Liver (tissue), 9 donors: ENCODE measurements around the gene BCR. TPM values are rescaled to one million over a fixed set of nuclear protein-coding genes. Genes with fewer than 3 reads are reported as not detected.

Experiments used
- DNase-seq: peaks from one replicate; pipeline ENCODE4 v3.0.0-alpha.2; 2017; ENCODE audit warnings: low spot score
- H3K27ac ChIP-seq, 2 donors: one replicate each; pipeline ENCODE4 v1.7.0; 2013; ENCODE audit warnings: inconsistent platforms in 2 of 2, low read length in 2 of 2, control low read depth in 1 of 2, low read depth in 1 of 2, mild to moderate bottlenecking in 1 of 2
- H3K27me3 ChIP-seq, 4 donors: one replicate each; pipeline versions ENCODE4 v1.6.1 to v1.7.0; 2013; ENCODE audit warnings: low read length in 3 of 4, inconsistent platforms in 1 of 4, mild to moderate bottlenecking in 1 of 4, moderate library complexity in 1 of 4; ENCODE audit not compliant: control insufficient read depth in 4 of 4, insufficient read depth in 4 of 4
- H3K36me3 ChIP-seq, 4 donors: one replicate each; pipeline versions ENCODE4 v1.6.1 to v1.7.0; 2013; ENCODE audit warnings: low read length in 3 of 4, mild to moderate bottlenecking in 3 of 4, low read depth in 1 of 4, moderate library complexity in 1 of 4; ENCODE audit not compliant: control insufficient read depth in 4 of 4, insufficient read depth in 3 of 4
- H3K4me1 ChIP-seq, 4 donors: one replicate each; pipeline versions ENCODE4 v1.6.1 to v1.7.0; 2013; ENCODE audit warnings: low read length in 3 of 4, mild to moderate bottlenecking in 3 of 4, moderate library complexity in 1 of 4; ENCODE audit not compliant: control insufficient read depth in 4 of 4, insufficient read depth in 4 of 4
- H3K4me3 ChIP-seq, 3 donors: one replicate each; pipeline versions ENCODE4 v1.6.1 to v1.7.0; 2013; ENCODE audit warnings: low read length in 3 of 3, control low read depth in 1 of 3, low read depth in 1 of 3, mild to moderate bottlenecking in 1 of 3
- H3K9ac ChIP-seq, 2 donors: one replicate each; pipeline ENCODE4 v1.7.0; 2013; ENCODE audit warnings: low read length in 2 of 2, mild to moderate bottlenecking in 2 of 2, moderate library complexity in 2 of 2, control low read depth in 1 of 2, low read depth in 1 of 2
- H3K9me3 ChIP-seq, 4 donors: one replicate each; pipeline versions ENCODE4 v1.6.1 to v1.7.0; 2013; ENCODE audit warnings: low read length in 3 of 4; ENCODE audit not compliant: control insufficient read depth in 4 of 4
- EGR1 ChIP-seq, 2 donors: IDR thresholded peaks; 2 replicates each; pipeline ENCODE4 v1.6.1; 2016 to 2018; ENCODE audit warnings: antibody characterized with exemption in 2 of 2, low read depth in 2 of 2
- FOXA1 ChIP-seq: IDR thresholded peaks from 2 replicates; pipeline ENCODE4 v1.6.1; 2016; ENCODE audit warnings: antibody characterized with exemption
- FOXA2 ChIP-seq: IDR thresholded peaks from 2 replicates; pipeline ENCODE4 v1.6.1; 2016; ENCODE audit warnings: antibody characterized with exemption
- GABPA ChIP-seq, 2 donors: IDR thresholded peaks in 1 of 2; conservative IDR thresholded peaks in 1 of 2; 2 replicates each; pipeline ENCODE4 v1.6.1; 2016; ENCODE audit warnings: antibody characterized with exemption in 2 of 2, mild to moderate bottlenecking in 1 of 2, moderate library complexity in 1 of 2
- HNF4A ChIP-seq, 2 donors: conservative IDR thresholded peaks; 2 replicates each; pipeline ENCODE4 v1.6.1; 2016; ENCODE audit warnings: antibody characterized with exemption in 2 of 2, mild to moderate bottlenecking in 2 of 2
- NR2F2 ChIP-seq: IDR thresholded peaks from 2 replicates; pipeline ENCODE4 v1.6.1; 2016; ENCODE audit warnings: antibody characterized with exemption
- RAD21 ChIP-seq, 2 donors: IDR thresholded peaks; 2 replicates each; pipeline ENCODE4 v1.6.1; 2016; ENCODE audit warnings: antibody characterized with exemption in 2 of 2, mild to moderate bottlenecking in 2 of 2
- RXRA ChIP-seq, 2 donors: IDR thresholded peaks; 2 replicates each; pipeline ENCODE4 v1.6.1; 2017 to 2018; ENCODE audit warnings: antibody characterized with exemption in 2 of 2, mild to moderate bottlenecking in 1 of 2
- TAF1 ChIP-seq: conservative IDR thresholded peaks from 2 replicates; pipeline ENCODE4 v1.6.1; 2016; ENCODE audit warnings: antibody characterized with exemption, mild to moderate bottlenecking
- YY1 ChIP-seq: IDR thresholded peaks from 2 replicates; pipeline ENCODE4 v1.6.1; 2016; ENCODE audit warnings: antibody characterized with exemption, mild to moderate bottlenecking
- WGBS: extraction: QIAGEN DNeasy Blood & Tissue Kit; methylation state at CpG from one replicate; pipeline ENCODE4 v1.1.7; 2013; 5-methylcytosine and 5-hydroxymethylcytosine counted together
- polyA plus RNA-seq, 2 donors: library from polyadenylated mRNA; stranded (reverse) in 1 of 2; unstranded in 1 of 2; fragments of 200-250 nt in 1 of 2; fragments of >200 nt in 1 of 2; fragmentation: Nextera tagmentation in 1 of 2; extraction: Ambion mirVana in 1 of 2; gene quantifications; one replicate each; pipeline versions ENCODE4 v1.2.1 to v1.2.3, GENCODE V29; 2013 to 2015
- total RNA-seq, 2 donors: library from RNA; depleted of rRNA; stranded (reverse); fragments of >200 nt; gene quantifications; one replicate each; pipeline ENCODE4 v1.2.3, GENCODE V29; 2014
- TF ChIP-seq, protein P1 (sequence below): IDR thresholded peaks from 2 replicates; pipeline ENCODE4 v1.6.1; 2016; ENCODE audit warnings: antibody characterized with exemption, mild to moderate bottlenecking
- TF ChIP-seq, protein P2 (sequence below): fragments of 150-350 bp; IDR thresholded peaks from 2 replicates; pipeline ENCODE4 v1.5.1; 2017; ENCODE audit warnings: improper control_type of control experiment, low read depth, low read length; ENCODE audit not compliant: missing input control
- TF ChIP-seq, protein P3 (sequence below): IDR thresholded peaks from 2 replicates; pipeline ENCODE4 v1.6.1; 2016; ENCODE audit warnings: antibody characterized with exemption
- TF ChIP-seq, protein P4 (sequence below): IDR thresholded peaks from 2 replicates; pipeline ENCODE4 v1.6.1; 2016; ENCODE audit warnings: antibody characterized with exemption
- TF ChIP-seq, protein P5 (sequence below): IDR thresholded peaks from 2 replicates; pipeline ENCODE4 v1.6.1; 2016; ENCODE audit warnings: antibody characterized with exemption
- donor health status: healthy.
- donor health status: healthy.
- donor health status: healthy.
- donor health status: healthy.
- donor health status: healthy.

BCR gene
- total and polyA plus RNA-seq, 4 donors = 7.4 to 35.6 (median 18.3) TPM

DNA sequence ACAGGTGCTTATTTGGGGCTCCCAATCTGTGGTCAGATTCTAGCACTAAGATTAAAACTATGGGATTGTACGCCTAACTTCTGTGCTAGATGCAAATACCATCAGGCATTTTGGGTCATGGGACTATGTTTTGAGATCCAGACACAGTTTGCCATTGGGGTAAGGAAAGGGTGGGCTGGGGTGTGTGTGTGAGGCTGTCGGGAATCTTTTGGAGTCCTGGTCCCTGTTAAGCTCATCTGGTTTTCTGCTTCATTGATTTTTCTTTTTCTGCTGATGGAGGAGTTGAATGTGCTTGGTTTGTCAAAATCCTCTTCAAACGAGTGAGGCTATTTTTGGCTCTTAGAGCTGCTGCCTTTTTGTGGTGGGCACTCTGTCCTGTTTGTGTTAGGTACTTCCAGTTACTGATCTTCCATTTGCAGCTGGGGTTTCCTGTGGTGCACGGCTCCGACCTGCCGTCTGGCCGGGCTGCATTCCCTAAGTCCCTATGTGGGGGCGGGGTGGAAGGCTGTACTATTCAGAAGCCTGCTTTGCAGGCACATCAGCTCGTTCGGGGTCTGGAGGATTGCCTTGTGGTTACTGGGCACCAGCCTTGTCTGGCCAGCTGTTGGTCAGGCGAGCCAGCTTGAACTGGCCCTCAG, 2.9 kb downstream of the BCR start:
- Histone ChIP-seq H3K36me3 (no peaks in the 10 kb centered on the region), H3K9me3 (no peaks in the 10 kb centered on the region), H3K9ac (no peak overlapping the region), H3K27me3 (no peaks in the 10 kb centered on the region), H3K4me3 (peak overlapping the region; percentile 61 to 93 (median 78)), H3K27ac (peak overlapping the region in 1 of 2 donors; percentile 11), H3K4me1 (peaks cover 12 to 55% (median 48%) of the 10 kb centered on the region in 4 donors)
- 20% methylated on average over 11 of the region's 11 CpGs for WGBS
- peak in 1 of 2 donors; percentile 39 for TF ChIP-seq RAD21 (IDR thresholded peaks at IDR 0.05)
- TF ChIP-seq GABPA (IDR thresholded peaks at IDR 0.05 in 1 of 2, conservative IDR thresholded peaks at IDR 0.05 in 1 of 2) = no peak
- no peak for DNase-seq

DNA sequence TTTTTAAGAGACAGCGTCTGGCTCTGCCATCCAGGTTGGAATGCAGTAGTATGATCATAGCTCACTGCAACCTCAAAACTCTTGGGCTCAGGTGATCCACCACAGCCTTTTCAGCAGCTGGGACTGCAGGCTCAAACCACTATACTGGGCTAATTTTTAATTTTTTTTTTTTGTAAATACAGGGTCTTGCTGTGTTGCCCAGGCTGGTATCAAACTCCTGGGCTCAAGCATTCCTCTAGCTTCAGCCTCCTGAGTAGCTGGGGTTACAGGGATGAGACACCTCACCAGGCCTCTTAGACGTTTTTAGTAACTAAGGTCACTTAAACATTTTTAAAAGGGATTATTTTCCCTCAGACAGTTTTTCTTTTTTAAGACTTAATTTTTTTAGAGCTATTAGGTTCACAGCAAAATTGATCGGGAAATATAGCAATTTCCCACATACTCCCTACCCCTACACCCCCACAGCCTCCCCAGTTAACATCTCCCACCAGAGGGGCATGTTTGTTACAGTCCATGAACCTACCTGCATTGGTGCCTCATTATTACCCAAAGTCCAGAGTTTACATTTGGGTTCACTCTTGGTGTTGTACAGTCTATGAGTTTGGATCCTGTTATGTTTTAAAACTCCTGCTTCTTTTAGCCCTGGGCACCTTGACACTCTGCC, 3.9 kb downstream of the BCR start:
- no peak for DNase-seq

DNA sequence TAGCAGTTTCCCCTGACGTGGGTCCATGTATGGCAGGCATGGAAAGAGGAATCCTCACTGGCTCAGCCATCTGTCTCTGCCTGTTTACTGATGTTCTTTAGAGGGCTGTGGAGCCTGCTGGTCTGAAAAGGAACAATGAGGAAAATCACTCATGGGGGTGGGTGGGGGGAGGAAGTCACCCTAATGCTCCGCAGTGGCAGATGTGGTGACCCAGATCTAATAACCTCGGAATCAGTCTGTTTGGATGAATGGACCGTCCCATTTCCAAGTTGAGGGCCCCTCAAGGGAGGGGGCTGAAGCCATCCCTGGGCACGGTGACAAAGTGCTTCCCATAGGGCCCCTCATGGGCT, 4.4 kb downstream of the BCR start:
- WGBS = 74% methylated on average over 5 of the region's 5 CpGs
- Histone ChIP-seq H3K27ac (peak overlapping the region; percentile 2 to 31), H3K4me1 (peaks cover 7 to 42% (median 36%) of the 10 kb centered on the region in 4 donors), H3K27me3 (no peaks in the 10 kb centered on the region), H3K36me3 (no peaks in the 10 kb centered on the region), H3K9me3 (no peaks in the 10 kb centered on the region), H3K4me3 (no peak overlapping the region), H3K9ac (no peak overlapping the region)
- DNase-seq = no peak
- no peak for TF ChIP-seq RAD21 (IDR thresholded peaks at IDR 0.05)
- TF ChIP-seq, protein P1, sequence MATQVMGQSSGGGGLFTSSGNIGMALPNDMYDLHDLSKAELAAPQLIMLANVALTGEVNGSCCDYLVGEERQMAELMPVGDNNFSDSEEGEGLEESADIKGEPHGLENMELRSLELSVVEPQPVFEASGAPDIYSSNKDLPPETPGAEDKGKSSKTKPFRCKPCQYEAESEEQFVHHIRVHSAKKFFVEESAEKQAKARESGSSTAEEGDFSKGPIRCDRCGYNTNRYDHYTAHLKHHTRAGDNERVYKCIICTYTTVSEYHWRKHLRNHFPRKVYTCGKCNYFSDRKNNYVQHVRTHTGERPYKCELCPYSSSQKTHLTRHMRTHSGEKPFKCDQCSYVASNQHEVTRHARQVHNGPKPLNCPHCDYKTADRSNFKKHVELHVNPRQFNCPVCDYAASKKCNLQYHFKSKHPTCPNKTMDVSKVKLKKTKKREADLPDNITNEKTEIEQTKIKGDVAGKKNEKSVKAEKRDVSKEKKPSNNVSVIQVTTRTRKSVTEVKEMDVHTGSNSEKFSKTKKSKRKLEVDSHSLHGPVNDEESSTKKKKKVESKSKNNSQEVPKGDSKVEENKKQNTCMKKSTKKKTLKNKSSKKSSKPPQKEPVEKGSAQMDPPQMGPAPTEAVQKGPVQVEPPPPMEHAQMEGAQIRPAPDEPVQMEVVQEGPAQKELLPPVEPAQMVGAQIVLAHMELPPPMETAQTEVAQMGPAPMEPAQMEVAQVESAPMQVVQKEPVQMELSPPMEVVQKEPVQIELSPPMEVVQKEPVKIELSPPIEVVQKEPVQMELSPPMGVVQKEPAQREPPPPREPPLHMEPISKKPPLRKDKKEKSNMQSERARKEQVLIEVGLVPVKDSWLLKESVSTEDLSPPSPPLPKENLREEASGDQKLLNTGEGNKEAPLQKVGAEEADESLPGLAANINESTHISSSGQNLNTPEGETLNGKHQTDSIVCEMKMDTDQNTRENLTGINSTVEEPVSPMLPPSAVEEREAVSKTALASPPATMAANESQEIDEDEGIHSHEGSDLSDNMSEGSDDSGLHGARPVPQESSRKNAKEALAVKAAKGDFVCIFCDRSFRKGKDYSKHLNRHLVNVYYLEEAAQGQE = no peak
- TF ChIP-seq, protein P2, sequence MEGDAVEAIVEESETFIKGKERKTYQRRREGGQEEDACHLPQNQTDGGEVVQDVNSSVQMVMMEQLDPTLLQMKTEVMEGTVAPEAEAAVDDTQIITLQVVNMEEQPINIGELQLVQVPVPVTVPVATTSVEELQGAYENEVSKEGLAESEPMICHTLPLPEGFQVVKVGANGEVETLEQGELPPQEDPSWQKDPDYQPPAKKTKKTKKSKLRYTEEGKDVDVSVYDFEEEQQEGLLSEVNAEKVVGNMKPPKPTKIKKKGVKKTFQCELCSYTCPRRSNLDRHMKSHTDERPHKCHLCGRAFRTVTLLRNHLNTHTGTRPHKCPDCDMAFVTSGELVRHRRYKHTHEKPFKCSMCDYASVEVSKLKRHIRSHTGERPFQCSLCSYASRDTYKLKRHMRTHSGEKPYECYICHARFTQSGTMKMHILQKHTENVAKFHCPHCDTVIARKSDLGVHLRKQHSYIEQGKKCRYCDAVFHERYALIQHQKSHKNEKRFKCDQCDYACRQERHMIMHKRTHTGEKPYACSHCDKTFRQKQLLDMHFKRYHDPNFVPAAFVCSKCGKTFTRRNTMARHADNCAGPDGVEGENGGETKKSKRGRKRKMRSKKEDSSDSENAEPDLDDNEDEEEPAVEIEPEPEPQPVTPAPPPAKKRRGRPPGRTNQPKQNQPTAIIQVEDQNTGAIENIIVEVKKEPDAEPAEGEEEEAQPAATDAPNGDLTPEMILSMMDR = no peak
- TF ChIP-seq TAF1 = no peak
- TF ChIP-seq EGR1 (IDR thresholded peaks at IDR 0.05; ENCODE audit: low read depth in 2 of 2) = no peak
- TF ChIP-seq FOXA1 = no peak
- TF ChIP-seq FOXA2 = no peak
- TF ChIP-seq, protein P3, sequence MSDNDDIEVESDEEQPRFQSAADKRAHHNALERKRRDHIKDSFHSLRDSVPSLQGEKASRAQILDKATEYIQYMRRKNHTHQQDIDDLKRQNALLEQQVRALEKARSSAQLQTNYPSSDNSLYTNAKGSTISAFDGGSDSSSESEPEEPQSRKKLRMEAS = no peak
- TF ChIP-seq RXRA (IDR thresholded peaks at IDR 0.05) = no peak
- no peak for TF ChIP-seq YY1
- no peak for TF ChIP-seq NR2F2
- no peak for TF ChIP-seq HNF4A (conservative IDR thresholded peaks at IDR 0.05)
- TF ChIP-seq, protein P4, sequence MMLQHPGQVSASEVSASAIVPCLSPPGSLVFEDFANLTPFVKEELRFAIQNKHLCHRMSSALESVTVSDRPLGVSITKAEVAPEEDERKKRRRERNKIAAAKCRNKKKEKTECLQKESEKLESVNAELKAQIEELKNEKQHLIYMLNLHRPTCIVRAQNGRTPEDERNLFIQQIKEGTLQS = no peak
- no peak for TF ChIP-seq GABPA (IDR thresholded peaks at IDR 0.05 in 1 of 2, conservative IDR thresholded peaks at IDR 0.05 in 1 of 2)

More for the DNA sequence above, 3.9 kb downstream of the BCR start:
- Histone ChIP-seq H3K9me3 (no peaks in the 10 kb centered on the region), H3K27ac (peak overlapping the region; percentile 2 to 31), H3K4me1 (peaks cover 7 to 47% (median 40%) of the 10 kb centered on the region in 4 donors), H3K9ac (no peak overlapping the region), H3K27me3 (no peaks in the 10 kb centered on the region), H3K36me3 (no peaks in the 10 kb centered on the region), H3K4me3 (no peak overlapping the region)
- TF ChIP-seq, protein P5, sequence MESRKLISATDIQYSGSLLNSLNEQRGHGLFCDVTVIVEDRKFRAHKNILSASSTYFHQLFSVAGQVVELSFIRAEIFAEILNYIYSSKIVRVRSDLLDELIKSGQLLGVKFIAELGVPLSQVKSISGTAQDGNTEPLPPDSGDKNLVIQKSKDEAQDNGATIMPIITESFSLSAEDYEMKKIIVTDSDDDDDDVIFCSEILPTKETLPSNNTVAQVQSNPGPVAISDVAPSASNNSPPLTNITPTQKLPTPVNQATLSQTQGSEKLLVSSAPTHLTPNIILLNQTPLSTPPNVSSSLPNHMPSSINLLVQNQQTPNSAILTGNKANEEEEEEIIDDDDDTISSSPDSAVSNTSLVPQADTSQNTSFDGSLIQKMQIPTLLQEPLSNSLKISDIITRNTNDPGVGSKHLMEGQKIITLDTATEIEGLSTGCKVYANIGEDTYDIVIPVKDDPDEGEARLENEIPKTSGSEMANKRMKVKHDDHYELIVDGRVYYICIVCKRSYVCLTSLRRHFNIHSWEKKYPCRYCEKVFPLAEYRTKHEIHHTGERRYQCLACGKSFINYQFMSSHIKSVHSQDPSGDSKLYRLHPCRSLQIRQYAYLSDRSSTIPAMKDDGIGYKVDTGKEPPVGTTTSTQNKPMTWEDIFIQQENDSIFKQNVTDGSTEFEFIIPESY = no peak
- peak in 1 of 2 donors; percentile 31 for TF ChIP-seq HNF4A (conservative IDR thresholded peaks at IDR 0.05)
- 64% methylated on average over 3 of the region's 3 CpGs for WGBS
